Activated T-cell treated with anti-CD3 and anti-CD28 coated beads, Interleukin-2, amount 50 U/mL, for 4 hours (primary cell): ENCODE measurements around the gene EP400. TPM values are rescaled to one million over a fixed set of nuclear protein-coding genes. Genes with fewer than 3 reads are reported as not detected.

ENCODE experiments used
- ATAC-seq, 2 donors: fragments of 200-7000 bp; cut with Tn5 transposase; one replicate each; pipeline ENCODE4 v1.10.0; 2021
- DNase-seq: peaks from one replicate; pipeline ENCODE4 v3.0.0-alpha.2; 2020
- H3K27me3 Mint-ChIP-seq: one replicate; pipeline ENCODE4 v1.8.0; 2021; ENCODE audit warnings: low read depth, mixed read lengths
- H3K36me3 Mint-ChIP-seq: one replicate; pipeline ENCODE4 v1.8.0; 2022; ENCODE audit warnings: mixed read lengths; ENCODE audit not compliant: insufficient read depth
- H3K4me1 Mint-ChIP-seq: one replicate; pipeline ENCODE4 v1.8.0; 2021; ENCODE audit warnings: low read depth, mixed read lengths
- H3K4me3 Mint-ChIP-seq: one replicate; pipeline ENCODE4 v1.8.0; 2021; ENCODE audit warnings: mild to moderate bottlenecking, moderate library complexity, mixed read lengths
- H3K9me3 Mint-ChIP-seq: one replicate; pipeline ENCODE4 v1.8.0; 2021; ENCODE audit warnings: mixed read lengths
- total RNA-seq, 3 donors: library from RNA; stranded (reverse); gene quantifications; one replicate each; pipeline ENCODE4 v1.2.1, GENCODE V29; 2021

EP400 gene
- total RNA-seq, 3 donors from 2014 or later = 53.3 to 57.2 (median 56.9) TPM

DNA sequence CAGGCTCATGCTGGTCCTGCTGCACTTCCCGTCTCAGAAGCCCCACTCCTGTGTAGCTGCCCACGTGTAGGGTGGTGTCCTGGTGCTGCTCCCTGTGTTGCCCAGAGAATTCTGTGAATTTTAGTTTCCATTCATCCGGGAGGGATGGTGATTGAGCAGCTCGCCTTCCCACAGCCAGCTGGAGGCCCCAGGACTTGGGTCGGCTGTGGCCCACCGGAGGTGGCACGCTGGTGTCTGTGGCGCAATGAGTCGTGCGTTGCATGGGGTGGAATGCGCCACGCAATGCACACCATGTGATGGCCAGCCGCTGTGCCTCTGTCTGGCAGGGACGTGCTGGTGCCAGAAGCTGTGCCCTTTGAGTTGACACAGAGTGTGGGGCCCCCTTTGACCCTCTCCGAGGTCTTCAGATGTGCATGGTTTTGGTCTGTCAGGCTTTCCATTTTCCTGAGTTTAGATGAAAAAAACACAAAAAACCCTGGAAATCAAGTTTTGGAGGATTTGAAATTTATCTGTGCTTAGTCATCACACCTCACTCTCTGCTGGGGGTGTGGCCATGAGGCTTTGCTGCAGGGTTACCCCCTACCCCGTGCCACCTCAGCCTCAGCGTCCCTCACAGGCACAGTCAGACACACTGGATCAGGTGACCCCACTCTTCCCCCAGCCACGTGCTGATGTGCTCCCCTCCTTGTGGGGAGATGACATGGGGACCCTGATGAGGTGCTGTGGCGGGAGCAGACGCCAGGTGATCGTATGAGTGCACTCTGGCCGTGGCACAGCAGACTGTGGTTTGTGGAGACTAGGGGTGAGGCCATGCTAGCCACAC is 64.6 kb downstream of the EP400 start:
- Mint-ChIP-seq H3K27me3 (no peaks in the 10 kb centered on the region), H3K36me3 (peaks cover 55% of the 10 kb centered on the region), H3K4me3 (no peak overlapping the region), H3K4me1 (no peaks in the 10 kb centered on the region), H3K9me3 (no peaks in the 10 kb centered on the region)
- DNase-seq (no peak), ATAC-seq (no peak)

DNA sequence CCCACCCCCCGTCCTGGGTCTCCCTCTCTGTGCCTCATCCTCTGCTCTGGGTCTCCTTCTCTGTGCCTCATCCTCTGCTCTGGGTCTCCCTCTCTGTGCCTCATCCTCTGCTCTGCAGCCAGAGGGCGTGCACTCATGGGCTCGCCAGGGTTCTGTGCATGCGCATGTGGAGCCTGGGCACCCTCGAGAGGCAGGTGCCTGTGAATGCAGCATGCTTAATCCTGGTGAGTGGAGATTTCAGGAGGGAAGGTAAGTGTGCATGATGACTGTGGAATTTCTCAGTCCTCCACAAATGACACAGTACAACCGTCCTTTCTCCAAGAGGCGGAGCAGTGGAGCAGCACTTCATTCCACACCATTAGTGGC is 65.2 kb downstream of the EP400 start:
- no peak for ATAC-seq
- DNase-seq = no peak
- Mint-ChIP-seq H3K4me3 (no peak overlapping the region), H3K4me1 (no peaks in the 10 kb centered on the region), H3K9me3 (no peaks in the 10 kb centered on the region), H3K36me3 (peaks cover 56% of the 10 kb centered on the region), H3K27me3 (no peaks in the 10 kb centered on the region)

DNA sequence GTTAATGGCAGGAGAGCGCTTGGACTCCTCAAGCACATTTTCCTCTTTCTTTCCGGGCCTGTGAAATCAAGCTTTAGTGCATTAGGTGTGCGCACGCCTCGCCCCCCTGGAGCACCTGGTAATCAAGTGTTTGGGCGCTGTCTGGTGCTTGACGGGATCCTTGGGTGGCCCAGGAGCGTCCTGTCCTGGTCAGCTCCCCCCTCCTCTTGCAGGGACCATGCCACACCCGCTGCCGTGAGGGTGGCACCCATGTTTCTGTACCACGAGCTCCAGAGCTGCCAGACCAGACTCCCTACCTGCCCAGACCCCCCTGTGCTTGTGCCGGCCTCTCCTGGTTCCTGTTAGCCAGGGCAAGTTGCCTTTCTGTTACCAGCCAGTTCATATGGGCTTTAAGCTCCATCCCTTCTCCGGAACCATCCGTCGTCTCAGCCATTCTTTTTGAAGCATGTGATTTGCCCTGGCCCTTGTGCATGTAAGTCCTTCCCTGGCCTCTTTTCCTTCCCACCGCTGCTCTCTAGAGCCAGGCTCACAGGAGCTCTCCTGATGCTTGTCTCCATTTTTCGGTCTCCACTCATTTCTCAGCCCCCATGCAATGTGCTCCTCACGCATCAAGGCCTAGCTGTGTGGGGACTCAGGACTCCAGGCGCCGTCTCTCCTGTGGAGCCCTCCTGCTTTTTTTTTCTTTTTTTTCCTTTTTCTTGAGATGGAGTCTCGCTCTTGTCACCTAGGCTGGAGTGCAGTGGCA is 66.1 kb downstream of the EP400 start:
- H3K4me1 Mint-ChIP-seq = no peaks in the 10 kb centered on the region
- ATAC-seq (no peak), DNase-seq (no peak)
- no peak overlapping the region for H3K4me3 Mint-ChIP-seq
- H3K9me3 Mint-ChIP-seq = no peaks in the 10 kb centered on the region
- peaks cover 61% of the 10 kb centered on the region for H3K36me3 Mint-ChIP-seq
- H3K27me3 Mint-ChIP-seq = no peaks in the 10 kb centered on the region

DNA sequence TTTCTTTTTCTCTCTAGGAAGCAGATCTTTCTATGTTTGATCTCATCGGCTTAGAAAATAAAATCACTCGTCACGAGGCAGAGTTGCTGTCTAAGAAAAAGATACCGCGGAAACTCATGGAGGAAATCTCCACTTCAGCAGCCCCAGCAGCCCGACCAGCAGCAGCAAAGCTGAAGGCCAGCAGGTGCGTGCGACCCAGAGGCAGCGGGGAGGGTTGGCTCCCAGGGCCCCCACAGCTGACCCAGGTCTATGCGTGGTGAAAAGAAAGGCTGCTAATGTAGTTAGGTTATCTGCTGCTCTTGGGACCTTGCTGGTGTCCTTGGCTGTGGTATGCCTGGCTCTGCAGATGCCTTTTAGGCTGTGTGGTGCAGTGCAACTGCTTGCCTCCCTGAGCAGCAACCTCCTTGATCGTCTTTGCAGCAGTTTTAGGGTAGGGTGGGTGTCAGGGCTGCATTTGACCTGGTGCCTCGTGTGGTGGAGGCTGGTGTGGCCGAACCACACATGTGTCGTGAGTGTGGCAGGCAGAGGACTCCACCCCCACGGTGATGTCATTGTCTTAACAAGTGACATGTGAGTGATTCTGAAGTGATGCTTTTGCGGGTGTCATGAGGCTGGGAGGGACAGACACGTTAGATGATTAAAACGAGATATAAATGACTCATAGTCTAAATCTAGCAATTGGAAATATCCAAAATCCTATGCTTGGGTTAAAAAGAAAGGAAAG is 68.6 kb downstream of the EP400 start:
- Mint-ChIP-seq H3K36me3 (peaks cover 53% of the 10 kb centered on the region), H3K4me1 (no peaks in the 10 kb centered on the region), H3K27me3 (no peaks in the 10 kb centered on the region), H3K9me3 (no peaks in the 10 kb centered on the region), H3K4me3 (no peak overlapping the region)
- DNase-seq (no peak), ATAC-seq (no peak)

DNA sequence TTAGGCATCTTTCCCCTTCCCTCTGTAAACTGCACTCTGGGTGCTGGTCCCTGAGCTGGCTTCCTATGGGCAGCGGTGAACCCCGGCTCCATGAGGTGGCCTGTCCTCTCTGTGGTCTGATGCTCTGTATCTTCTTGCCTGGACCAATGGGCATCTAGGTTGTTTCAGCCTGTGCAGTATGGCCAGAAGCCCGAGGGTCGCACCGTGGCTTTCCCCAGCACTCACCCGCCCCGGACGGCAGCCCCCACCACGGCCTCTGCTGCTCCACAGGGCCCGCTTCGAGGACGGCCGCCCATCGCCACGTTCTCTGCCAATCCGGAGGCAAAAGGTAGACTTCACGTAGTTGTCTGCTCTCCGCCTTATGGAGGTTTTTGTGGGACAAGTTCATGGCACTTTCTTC is 70.1 kb downstream of the EP400 start:
- Mint-ChIP-seq H3K27me3 (no peaks in the 10 kb centered on the region), H3K36me3 (peaks cover 55% of the 10 kb centered on the region), H3K4me1 (no peaks in the 10 kb centered on the region), H3K4me3 (no peak overlapping the region), H3K9me3 (no peaks in the 10 kb centered on the region)
- DNase-seq (no peak), ATAC-seq (no peak)

DNA sequence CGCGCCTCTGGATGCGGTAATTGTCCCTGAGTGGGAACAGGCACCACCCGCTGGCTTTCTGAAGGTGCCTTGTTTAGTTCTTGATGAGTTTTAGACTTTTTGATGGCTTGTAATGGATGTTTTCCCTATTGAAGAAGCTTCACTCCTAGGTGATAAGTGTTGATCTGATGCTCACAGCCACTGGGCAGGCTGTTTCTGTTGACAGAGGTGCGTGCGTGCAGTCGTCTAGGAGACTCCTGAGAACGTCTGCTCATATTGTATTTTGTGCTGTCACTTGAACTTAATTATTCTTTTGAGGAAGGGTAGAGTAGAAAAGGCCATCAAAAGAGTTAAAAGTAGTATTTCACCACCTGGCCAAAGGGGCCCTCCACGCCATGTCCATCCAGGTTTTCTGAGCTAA is 70.5 kb downstream of the EP400 start:
- Mint-ChIP-seq H3K27me3 (no peaks in the 10 kb centered on the region), H3K36me3 (peaks cover 56% of the 10 kb centered on the region), H3K4me1 (no peaks in the 10 kb centered on the region), H3K9me3 (no peaks in the 10 kb centered on the region), H3K4me3 (no peak overlapping the region)
- ATAC-seq = no peak
- no peak for DNase-seq

DNA sequence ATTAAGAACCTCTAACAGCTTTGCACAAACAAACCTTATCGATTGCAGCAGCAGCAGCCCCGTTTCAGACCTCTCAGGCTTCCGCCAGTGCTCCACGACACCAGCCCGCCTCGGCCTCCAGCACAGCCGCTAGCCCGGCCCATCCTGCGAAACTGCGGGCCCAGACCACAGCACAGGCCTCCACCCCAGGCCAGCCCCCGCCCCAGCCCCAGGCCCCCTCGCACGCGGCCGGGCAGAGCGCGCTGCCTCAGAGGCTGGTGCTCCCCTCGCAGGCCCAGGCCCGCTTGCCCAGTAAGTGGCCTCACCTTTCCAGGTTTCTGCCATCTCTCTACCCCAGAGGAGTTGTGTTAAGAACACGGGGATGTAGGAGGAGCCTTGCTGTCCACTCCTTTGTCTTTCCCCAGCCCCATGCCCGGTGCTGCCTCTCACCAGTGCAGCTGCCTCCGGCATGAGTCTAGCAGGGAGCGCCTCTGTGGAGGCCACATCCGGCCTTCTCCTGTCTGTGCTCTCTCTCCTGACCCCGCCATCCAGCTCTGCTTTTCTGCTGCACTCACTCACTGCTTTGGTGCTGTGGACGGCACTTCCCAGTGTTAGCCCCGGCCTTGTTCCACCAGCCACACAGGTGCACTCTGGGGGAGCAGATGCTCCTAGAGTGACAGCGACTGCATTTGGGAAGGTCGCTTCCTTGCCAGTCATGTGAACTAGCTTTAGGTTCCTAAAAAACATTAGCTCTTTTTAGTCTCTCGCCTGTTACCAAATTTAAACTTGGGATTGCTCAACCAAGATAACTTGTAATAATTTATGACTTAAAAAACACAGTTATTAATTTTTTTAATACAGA is 71.5 kb downstream of the EP400 start:
- Mint-ChIP-seq H3K4me3 (no peak overlapping the region), H3K9me3 (no peaks in the 10 kb centered on the region), H3K27me3 (no peaks in the 10 kb centered on the region), H3K4me1 (no peaks in the 10 kb centered on the region), H3K36me3 (peaks cover 57% of the 10 kb centered on the region)
- no peak for ATAC-seq
- DNase-seq = no peak

DNA sequence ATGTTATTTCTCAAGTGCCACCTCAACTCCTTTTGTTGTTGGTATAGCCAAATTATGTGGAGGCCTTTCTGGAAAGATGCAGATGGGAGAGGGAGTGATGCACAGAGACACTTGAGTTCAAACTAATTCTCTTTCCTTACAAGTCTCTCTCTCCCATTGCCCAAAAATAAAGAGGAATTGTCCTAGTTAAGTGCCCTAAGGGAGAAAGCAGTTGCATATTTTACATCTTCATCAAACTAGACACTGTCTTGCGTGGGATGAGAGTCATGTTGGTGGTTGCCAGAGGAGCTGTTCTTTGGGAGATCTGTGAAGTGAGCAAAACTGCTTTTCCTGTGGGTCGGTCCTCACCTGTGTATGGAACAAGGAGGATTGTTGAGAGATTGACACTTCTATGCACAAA is 72.2 kb downstream of the EP400 start:
- ATAC-seq = no peak
- H3K36me3 Mint-ChIP-seq = peaks cover 57% of the 10 kb centered on the region
- H3K4me1 Mint-ChIP-seq = no peaks in the 10 kb centered on the region

DNA sequence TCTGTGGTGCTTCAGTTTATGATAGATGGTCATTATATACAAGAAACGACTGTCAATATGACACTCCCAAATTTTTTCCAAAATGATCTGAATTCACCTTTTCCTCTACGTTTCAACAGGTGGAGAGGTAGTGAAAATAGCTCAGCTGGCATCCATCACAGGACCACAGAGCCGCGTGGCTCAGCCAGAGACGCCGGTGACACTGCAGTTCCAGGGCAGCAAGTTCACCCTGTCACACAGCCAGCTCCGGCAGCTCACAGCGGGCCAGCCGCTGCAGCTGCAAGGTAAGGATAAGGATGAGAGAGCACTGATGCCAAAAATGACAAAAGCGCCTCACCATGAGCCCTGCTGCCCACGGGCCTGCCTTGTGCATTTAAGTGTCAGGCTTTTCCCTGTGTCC is 73.9 kb downstream of the EP400 start:
- no peaks in the 10 kb centered on the region for H3K27me3 Mint-ChIP-seq
- H3K9me3 Mint-ChIP-seq = no peaks in the 10 kb centered on the region
- H3K36me3 Mint-ChIP-seq = peaks cover 56% of the 10 kb centered on the region
- H3K4me3 Mint-ChIP-seq = no peak overlapping the region
- DNase-seq (no peak), ATAC-seq (no peak)
- H3K4me1 Mint-ChIP-seq = no peaks in the 10 kb centered on the region

More for the DNA sequence above, 72.2 kb downstream of the EP400 start:
- Mint-ChIP-seq H3K27me3 (no peaks in the 10 kb centered on the region), H3K9me3 (no peaks in the 10 kb centered on the region), H3K4me3 (no peak overlapping the region)
- DNase-seq = no peak

DNA sequence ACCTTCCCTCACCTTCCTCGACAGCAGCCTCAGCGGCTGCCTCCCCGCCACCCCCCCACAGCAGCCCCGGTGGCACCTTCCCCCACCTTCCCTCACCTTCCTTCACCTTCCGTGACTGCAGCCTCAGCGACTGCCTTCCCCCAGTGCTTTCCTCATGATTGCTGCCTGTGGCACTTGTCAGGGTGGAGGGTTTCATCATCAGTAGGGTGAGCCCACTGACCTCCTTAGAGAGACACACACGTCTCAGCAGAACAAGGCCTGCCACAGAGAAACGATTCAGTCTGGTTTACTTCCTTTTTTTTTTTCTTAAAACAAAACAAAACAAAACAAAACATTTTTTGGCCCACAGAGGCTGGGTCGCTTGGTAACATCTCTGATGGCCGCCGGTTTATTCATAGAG is 75.0 kb downstream of the EP400 start:
- Mint-ChIP-seq H3K4me3 (no peak overlapping the region), H3K9me3 (no peaks in the 10 kb centered on the region), H3K36me3 (peaks cover 59% of the 10 kb centered on the region), H3K4me1 (no peaks in the 10 kb centered on the region), H3K27me3 (no peaks in the 10 kb centered on the region)
- no peak for DNase-seq
- no peak for ATAC-seq

DNA sequence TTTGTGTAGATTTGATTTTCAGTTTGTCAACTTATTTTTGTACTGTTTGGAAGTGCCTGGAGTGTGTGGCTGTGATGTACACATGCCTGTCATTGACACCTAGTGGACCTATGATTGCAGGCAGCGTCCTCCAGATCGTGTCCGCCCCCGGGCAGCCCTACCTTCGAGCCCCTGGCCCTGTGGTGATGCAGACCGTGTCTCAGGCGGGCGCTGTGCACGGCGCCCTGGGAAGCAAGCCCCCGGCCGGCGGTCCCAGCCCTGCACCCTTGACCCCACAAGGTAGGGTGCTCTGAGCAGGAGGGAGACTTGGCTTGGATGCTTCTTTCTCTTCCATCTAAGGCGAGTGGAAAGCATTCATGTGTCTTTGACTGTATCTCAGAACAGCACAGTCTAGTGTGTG is 75.8 kb downstream of the EP400 start:
- H3K36me3 Mint-ChIP-seq = peaks cover 60% of the 10 kb centered on the region
- H3K4me3 Mint-ChIP-seq = no peak overlapping the region
- H3K9me3 Mint-ChIP-seq = no peaks in the 10 kb centered on the region
- DNase-seq (no peak), ATAC-seq (no peak)
- H3K27me3 Mint-ChIP-seq = no peaks in the 10 kb centered on the region
- H3K4me1 Mint-ChIP-seq = no peaks in the 10 kb centered on the region

DNA sequence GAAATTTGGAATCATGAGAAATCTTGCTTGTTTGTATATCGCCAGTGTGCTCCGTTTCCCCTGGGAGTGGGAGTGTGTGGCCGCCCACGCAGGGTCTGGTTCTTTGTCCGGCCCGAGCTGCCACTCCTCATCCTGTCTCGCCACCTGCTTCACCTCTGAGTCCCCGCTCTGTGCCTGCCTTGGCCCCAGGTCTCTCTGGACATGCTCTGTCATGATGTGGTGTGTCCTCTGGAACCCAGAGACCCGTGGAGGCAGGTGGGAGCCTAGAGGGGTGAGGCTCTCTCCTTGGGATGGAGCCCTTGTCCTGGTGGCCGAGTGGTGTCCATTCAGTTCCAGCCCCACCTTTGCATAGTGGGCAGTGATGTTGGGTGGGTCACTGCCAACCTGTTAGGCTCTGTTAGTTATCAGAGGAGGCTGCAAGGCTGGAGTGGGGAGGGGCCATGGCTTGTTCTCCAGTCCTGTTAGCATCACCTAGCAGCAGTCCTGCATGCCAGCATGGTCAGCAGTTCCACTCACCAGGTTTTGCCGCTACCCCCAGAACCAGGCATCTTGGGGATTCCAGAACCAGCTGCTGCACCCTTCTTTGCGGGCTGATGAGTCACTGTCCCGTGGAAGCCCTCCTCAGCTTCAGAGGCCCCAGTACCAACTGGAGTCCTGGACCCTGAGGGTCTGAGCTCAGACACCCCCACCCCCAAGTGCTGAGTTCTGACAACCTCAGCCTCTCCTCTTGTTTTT is 76.5 kb downstream of the EP400 start:
- no peak for ATAC-seq

DNA sequence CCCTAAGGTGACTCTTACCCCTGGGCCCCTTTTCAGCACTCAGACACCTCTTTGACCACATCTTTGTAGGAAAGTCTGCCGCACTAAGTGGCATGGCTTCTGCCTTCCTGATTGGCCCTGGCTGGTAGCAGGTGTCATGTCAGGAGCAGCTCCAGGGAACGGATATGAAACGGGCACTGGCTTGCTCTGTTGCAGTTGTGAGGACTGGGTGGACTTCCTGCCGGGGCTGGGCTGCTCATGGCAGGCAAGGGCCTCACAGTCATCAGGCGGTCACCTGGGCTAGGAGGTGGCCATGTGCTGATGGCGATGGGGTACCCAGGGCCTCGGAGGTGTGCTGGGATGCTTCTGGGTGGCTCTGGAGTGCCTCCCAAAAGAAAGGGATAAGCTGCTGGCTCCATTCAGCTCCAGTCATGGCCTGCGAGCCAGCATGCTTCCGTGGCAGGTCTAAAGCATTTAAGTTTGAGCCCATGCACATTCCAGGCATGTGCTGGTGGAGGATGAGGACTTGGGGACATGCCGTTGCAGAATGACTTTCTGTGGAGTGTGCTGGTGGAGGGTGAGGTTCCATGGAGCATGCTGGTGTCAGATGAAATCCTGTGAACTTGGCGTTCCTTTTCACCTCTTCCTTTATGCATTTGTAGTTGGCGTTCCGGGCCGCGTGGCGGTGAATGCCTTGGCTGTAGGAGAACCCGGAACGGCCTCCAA is 77.2 kb downstream of the EP400 start:
- Mint-ChIP-seq H3K36me3 (peaks cover 64% of the 10 kb centered on the region), H3K4me3 (no peak overlapping the region), H3K27me3 (no peaks in the 10 kb centered on the region), H3K9me3 (no peaks in the 10 kb centered on the region), H3K4me1 (no peaks in the 10 kb centered on the region)
- no peak for ATAC-seq
- DNase-seq = no peak

More for the DNA sequence above, 76.5 kb downstream of the EP400 start:
- H3K27me3 Mint-ChIP-seq = no peaks in the 10 kb centered on the region
- no peak for DNase-seq
- H3K9me3 Mint-ChIP-seq = no peaks in the 10 kb centered on the region
- peaks cover 64% of the 10 kb centered on the region for H3K36me3 Mint-ChIP-seq
- H3K4me3 Mint-ChIP-seq = no peak overlapping the region
- no peaks in the 10 kb centered on the region for H3K4me1 Mint-ChIP-seq
